CD4-positive, alpha-beta T cell treated with Interleukin-10 for 1 hour (primary cell): ENCODE data around the gene SLC41A1.
"Not testable (repeated sequence)": the region's sequence is repeated elsewhere in the genome, so short reads cannot be mapped to it uniquely, and the experiment has no call there.

ENCODE experiments used
- DNase-seq: peaks from one replicate; pipeline ENCODE4 v3.0.0-alpha.2; 2020

SLC41A1 gene

DNA sequence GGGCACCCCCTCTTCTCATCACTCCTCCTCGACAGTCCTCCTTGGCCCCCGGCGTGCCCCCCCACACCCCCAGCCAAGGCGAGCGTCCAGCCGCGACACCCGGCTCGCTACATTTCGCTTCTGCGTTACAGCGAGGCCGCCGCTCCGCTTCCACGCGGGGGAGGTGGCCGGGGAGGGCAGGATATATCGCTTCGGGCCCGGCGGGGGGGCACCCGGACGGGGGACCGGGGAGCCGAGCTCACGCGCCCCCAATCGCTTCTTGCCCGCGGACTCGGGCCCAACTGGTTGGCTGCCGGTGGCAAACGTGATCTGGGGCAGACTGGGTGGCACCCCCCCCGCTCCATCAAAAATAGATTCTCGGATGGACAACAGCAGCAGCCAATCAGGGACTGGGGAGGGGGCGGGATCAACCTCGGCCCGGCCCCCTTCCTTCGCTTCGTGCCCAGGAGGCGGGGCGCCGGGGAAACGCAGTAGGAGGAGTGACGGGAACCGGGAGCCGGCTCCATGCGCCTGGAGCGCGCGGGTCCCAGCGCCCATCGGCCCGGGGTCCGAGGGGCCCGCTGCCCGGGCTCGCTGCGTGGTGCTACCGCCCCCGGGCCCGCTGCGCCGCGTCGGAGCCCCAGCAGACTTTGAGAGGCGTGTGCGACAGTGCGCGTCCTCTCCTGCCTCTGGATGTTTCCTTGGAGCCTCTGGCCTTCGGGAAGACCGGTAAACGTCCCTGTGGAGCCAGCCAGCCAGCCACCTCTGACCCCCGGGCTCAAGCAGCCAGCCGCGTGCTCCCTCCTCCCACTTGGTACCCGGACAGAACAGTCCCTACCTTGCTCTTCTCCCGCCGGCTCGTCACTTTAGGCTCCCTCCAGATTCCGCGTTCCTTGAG lies at the start of gene SLC41A1:
Gene SLC41A1 (minus strand): TSS at position 321 of the 877 bp plus-strand sequence. CDS start 2,757 bp downstream, outside the sequence.
- DNase-seq: peak; percentile 96

DNA sequence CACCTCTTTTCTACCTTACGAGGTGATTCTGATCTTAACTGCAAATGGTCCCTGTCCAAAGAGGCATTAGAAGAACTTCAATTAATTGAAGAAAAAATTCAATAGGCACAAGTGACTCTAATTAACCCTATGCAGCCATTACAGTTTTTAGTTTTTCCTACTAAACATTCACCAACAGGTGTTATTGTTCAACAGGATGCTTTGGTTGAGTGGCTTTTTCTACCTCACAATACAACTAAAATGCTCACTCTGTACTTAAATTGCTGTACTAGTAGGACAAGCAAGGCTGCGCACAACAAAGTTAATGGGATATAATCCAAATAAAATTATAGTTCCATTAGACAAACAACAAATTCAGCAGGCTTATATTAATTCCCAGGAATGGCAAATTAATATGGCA lies 48.5 kb upstream of the SLC41A1 start:
- no peak for DNase-seq

DNA sequence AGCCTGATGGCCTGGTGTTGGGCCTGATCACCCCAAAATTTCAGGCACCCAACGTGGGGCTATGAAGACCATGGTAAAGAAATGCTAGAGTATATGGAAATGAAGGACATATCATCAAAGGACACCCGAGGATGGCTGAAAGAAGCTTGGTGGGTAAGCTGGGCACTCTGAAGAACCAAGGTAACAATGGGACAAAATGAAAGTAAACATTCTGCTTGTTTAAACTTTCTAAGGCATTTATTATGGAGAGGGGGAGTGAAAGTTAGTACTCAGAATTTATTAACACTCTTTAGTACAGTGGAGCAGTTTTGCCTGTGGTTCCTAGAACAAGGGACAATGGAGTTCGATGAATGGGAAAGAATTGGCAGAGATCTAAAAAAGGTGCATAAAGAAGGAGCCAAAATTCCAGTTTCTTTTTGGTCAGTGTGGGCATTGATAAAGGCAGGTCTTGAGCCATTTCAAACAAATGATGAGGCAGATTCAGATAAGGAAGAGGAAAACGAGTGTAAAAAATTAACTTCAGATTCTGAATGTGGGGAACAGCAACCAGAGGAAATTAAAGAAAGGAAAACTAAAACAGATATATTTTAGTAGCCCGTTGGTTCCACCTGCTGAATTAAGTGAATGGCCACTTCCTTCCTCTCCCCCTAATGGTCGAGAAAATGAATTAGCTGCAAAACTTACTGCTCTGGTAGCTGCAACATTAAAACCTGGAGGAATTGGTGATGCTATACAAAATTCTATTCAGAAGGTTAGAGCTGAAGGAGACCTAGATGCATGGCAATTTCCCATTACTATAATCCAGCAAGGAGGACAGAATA lies 45.4 kb upstream of the SLC41A1 start:
- peak; percentile 3 for DNase-seq

DNA sequence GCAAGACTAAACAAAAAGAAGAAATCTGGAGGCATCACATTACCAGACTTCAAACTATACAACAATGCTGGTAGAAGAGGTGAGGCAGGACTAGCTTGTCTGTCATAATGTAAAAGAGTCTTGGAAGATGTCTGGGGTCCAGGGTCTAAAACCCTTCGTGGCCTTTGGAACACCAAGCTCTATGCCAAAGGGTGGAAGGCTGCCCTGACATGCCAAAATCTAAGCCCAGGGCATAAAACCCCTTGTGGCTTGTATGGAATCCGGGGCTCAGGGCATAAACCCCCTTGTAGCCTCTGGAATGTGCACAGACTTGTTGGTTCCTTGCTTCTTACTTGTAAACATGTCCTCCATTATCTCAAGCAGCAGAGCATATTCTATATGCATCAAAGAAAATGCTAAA lies 44.5 kb upstream of the SLC41A1 start:
- DNase-seq: not testable (repeated sequence)

DNA sequence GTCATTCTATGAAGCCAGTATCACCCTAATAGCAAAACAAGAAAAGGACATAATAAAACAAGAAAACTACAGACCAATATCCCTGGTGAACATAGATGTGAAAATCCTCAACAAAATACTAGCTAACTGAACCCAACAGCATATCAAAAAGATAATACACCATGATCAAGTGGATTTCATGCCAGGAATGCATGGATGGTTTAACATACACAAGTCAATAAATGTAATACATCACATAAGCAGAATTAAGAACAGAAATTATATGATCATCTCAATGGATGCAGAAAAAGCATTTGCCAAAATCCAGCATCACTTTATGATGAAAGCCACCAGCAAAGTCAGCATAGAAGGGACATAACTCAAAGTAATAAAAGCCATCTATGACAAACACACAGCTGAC lies 43.4 kb upstream of the SLC41A1 start:
- no peak for DNase-seq

DNA sequence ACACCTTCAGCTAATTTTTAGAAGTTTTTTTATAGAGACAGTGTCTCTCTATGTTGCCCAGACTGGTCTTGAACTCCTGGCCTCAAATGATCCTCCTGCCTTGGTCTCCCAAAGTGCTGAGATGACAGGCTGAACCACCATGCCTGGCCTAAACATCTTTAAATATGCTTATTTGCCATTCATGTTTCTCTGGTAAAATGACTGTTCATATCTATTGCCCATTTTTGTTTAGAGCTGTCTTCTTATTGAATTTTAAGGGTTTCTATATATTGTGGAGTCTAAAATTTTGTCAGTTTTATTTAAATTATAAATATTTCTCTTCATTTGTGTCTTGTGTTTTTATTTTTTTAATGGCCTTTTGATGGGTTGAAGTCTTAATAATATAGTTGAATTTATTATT lies 40.0 kb upstream of the SLC41A1 start:
- DNase-seq: no peak

DNA sequence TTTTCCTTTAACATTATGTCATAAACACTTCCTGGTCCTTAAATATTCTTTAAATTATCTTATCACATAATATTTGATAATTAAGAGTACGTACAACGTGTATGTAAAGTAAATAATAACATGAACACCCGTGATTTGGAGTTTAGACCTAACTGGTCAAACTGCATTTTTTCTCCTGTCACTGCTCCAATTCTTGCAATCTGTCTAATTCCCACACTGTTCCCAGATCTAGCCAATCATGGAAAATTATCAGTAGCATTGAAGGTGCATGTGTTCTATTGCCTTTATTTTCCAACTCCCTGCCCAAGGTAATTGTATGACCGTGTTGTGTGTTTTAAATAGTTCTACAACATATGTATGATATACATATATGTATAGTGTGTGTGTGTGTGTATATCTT lies 39.0 kb upstream of the SLC41A1 start:
- DNase-seq: no peak

DNA sequence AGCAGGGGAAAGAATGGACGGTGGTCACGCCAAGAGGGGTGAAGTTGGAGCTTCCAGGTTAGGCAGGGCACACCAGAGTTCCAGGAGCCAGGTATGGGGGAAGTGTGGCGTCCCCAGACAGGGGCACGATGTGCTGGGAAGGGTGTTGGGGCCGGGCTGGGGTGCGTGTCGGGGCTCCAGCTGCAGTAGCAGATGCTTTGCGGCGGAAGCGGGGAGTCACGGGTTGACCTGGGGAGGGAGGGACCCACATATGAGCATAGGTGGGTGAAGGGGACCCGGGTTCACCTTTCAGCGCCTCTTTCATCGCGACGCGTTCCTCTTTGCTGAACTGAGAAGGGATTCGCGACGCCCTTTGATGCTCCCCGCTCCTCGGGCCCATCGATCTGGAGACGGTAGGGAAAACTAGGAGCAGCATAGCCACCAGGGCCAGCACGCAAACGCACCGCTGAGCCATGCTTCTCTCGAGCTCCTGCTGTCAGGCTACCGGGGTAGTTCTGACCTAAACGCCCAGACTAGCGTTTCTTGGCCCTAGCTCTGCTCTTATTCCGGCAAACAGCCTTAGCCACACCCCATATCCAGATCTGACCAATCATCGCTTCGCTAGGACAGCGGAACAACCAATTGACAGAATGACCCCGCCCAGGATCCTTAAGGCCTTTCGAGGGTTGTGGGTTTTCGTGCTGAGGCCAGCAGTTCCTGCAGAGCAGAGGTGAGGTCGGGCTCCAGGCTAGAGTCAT lies 36.8 kb upstream of the SLC41A1 start, which contains the start of gene PM20D1:
Gene PM20D1 (minus strand): TSS at position 514 of the 737 bp plus-strand sequence. CDS start 60 bp downstream, at position 454.
- DNase-seq: peak; percentile 94

DNA sequence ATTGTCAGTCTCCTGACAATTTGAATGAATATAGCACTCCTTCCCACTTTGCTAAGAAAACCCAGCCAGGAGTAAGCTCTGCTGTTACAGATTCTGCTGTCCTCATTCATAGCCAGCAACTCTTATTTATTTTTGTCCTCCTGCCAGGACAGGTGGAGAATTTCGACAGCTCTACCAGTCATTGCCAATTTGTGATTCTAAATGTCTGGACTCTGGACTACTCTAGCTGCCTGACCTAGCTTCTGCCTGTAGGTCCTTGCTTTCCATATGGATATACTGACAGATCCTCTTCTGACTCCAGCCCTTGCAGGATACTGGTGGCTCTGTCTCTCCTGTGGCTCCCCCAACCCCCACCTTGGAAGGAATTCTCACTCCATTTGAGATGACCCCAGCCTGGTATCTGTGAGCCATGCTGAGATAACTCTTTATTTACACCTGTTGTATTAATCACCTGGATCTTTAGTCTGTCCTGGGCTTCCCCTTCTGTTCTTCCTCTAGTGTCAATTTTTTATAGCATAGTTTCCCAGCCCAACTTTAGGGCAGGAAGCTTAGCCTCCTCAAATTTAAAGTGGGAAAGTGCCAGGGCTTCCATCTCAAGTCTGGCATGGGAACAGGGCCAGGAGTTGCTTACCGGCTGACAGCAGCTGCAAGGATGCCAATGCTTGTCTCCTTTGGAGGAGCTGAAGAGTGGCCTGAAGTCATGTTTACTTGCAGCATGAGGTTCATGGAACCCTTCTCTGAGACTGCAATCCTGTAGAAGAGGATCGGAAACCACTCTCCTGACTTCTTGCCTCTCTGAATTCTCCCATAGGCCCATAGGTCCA lies 30.2 kb upstream of the SLC41A1 start:
- DNase-seq: no peak

DNA sequence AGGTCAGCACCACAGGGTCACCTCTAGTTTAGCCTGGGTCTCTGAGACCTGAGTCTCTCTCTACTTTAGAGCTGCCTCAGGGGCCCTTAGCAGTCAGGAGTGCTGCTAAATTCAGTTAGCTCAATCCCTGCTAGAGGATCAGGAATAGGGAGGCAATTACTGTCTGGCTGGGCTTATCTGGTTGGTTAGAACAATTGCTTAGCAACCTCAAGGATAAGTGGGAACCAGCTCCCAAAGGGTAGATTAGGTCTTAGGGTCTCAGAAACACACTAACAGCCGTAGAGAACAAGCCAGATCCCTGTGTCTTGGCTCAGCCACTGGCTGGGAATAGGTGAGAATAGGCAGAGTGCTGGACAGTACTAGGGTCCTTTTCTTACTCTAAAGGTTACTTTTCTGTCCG lies 29.2 kb upstream of the SLC41A1 start:
- no peak for DNase-seq

DNA sequence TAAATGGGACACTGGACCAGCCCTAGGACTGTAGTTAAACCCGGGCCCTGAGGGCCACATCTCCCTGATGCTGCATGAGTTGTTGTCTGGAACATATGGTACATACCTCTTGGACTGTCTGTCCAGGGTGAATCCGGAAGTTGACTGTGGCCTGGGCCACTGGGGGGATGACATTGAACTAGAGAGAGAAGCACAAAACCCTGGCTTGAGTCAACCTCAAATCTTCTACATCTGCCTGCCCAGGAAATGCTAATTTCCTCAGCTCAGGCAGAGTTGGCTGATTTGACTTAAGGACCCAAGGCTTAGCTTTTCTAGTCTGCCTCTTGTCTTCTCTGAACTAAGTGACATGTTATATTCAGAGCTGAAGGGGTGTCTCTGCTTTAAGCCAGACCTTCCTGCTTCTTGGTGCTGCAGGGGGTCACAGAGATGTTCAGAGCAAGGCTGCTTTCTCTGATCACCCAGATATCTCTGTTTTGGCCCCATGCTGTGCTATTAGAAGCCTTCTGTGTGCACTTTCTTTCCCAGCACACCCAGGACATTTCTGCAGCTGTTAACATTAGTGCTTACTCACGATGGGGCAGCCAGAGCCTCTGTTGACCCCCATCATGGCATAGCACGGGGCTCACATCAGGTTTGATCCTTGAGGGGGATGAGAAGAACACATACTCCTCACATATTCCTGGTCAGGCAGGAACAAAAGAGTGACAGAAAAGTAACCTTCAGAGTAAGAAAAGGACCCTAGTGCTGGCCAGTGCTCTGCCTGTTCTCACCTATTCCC lies 27.3 kb upstream of the SLC41A1 start:
- DNase-seq: no peak

DNA sequence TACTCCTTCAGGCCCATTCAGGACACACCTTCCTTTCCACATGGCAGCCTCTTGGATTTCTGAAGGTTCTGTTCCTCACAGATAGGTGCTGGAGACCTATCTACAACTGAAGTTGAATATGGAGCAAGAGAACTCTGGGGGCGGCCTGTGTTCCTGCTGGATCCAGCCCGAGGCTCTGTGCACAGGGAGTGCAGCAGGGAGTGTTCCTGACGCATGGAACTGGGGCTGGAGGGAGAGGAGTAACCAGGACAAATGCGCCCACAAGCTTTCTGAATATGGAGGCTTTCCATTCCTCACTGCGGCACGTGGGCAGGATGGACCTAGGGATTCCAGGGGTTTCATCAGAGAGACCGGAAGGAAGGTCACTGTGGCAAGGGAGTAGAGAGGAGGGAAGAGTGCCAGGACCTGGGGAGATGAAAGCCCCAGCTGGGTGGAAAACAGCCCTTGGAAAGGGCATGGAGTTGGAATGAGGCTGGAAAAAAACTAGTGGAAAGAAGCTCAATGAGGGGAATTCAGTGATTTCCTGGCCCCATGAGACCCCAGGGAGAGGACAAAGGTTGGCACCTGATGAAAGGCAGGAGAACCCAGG lies 24.5 kb upstream of the SLC41A1 start:
- no peak for DNase-seq

DNA sequence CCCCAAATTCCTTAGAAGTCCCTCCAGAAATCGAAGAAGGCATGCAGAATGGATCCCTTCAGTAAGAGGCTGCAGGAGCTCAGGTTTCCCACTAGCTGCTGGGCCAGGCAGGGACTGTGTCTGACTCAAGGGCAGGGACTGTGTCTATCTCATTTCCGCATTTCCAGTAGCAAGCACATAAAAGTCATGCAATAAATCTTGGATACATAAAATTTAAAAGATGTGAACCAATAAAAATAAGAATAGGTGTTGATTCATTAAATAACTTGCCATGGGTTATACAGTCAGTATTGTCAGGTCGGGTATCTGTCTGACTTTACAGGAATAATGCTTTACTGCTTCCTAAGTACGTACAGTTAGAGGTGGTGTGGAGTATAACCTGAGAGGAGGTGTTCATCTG lies 21.8 kb upstream of the SLC41A1 start:
- no peak for DNase-seq

DNA sequence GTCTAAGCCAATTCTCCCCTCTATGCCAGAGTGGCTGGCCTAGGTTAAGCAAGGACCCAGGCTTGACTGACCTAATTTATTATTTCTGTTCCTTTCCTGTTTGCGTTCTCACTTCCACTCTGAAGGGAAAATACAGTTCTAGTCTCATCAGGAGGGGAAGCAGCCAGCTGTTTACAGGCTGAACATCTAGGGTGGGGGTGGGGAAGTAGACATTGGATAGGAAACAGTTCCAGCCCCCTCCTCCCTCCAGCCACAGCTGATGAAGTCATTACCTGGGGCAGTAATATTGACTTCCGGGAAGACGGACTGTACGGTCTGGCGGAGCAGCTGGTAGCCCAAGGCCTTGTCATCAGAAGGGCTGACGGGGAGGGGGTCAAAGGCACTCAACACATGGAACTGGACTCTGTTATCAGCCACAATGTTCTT lies 19.3 kb upstream of the SLC41A1 start:
- DNase-seq: no peak

DNA sequence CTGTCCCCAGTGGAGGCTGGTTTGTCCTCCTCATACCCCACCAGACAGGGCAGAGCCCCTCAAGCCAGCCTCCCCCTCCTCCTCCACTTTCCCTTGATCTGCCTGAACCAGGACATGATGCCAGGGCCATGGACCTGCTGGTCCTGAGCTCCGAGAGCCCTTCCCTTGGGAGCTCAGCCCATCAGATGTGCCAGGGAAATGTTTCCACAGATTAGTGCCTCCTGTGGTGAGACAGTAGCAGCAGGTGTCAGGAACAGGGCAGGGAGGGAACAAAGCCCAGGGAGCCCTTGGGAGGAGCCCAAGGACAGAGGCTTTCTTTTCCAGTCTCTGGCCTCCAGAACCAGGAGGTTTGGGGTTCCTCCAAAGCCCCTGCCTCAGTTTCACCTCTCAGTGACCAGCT lies 14.6 kb upstream of the SLC41A1 start:
- no peak for DNase-seq

DNA sequence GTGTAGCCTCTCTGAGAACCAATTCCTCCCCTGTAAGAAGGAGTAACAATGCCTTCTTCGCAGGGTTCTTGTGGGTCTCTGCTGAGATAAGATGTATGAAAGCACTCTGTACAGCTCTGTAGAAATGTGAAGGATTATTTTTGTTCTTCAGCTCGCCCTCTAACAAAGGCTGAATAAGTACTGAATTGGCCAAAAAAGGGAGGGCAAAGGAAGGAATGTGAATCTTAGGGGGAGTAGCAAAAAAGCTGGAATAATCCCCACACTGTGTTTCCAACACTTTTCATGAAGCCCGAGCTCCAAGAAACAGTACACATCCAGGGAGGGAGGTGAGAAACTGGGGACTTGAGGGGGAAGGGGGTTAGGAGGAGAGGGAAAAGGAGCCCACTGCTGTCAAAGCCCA lies 14.0 kb upstream of the SLC41A1 start:
- DNase-seq: no peak

DNA sequence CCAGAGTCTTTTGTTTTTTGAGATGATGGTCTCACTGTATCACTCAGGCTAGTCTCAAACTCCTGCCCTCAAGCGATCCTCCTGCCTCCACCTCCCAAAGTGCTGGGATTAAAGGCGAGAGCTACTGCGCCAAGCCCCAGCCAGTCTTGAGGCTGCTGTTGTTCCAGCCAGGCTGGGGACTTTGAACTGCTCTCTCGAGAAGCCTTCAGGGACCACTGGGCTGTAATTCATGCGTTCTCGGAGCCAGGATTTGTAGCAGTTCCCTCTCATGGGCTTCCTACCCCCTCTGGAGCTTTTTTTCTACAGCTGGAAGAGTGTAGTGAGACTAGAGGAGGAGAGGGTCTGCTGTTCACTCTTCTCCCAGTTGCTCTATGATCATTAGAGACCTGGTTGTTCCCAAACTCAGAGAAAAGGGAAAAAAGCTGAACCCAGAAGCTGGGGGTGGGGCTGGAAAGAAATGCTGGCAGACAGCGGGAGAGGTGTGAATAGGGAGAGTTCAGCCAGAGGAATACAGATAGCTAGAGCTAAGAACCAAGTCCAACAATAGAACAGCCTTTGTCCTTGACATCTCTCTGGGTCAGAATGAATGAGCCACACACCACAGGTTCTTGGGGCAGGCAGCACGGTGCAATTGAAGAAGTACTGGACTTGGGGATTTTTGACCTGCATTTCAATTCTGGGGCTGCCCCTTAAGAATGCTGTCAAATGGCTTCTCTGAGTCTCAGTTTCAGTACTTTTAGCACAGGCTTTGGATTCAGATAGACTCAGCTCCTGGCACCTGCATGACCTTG lies 13.2 kb upstream of the SLC41A1 start:
- DNase-seq: no peak

DNA sequence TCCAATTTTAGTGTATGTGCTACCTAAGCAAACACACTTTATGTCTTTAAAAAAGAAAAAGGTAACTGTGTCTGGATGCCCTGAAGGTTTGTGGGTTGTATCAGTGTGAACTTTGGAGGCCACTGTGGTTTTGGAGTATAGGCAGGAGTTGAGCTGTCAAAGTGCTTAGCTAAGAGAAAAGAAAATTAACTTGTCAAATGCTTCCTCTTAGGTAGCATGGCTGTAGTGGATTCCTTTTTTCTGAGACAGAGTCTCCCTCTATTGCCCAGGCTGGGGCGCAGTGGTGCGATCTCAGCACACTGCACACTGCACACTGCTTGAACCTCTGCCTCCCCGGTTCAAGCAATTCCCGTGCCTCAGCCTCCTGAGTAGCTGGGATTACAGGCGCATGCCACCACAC lies 11.2 kb upstream of the SLC41A1 start:
- DNase-seq: no peak

DNA sequence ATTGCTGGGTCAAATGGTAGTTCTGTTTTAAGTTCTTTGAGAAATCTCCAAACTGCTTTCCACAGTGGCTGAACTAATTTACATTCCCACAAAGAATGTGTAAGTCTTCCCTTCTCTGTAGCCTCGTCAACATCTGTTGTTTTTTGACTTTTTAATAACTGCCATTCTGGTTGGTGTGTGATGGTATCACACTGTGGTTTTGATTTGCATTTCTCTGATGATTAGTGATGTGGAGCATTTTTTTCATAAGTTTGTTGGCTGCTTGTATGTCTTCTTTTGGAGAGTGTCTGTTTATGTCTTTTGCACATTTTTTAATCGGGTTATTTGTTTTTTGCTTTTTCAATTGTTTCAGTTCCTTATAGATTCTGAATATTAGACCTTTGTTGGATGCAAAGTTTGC lies 10.3 kb upstream of the SLC41A1 start:
- not testable (repeated sequence) for DNase-seq

DNA sequence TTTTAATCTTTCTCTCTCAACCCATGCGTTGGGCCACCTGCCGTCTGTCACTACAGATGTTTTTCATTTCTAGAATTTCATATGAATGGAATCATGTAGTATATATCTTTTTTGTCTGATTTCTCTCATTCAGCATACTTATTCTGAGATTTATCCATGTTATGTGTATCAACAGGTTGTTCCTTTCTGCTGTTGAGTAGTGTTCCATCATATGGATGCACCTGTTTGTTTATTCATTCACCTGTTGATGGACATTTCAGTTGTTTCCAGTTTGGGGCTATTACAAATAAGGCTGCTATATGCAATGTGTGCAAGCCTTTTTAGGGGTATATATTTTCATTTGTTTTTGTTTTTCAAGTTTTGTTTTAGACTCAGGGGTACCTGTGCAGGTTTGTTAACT lies 9.4 kb upstream of the SLC41A1 start:
- no peak for DNase-seq
